TTC549 (cell line): ENCODE data around the gene IFT25.

Source experiments
- FAIRE-seq: peaks from 2 replicates; lab custom pipeline; 2012; peaks lifted over from hg19 to GRCh38; lab: Jason Lieb, UNC

IFT25 gene

DNA sequence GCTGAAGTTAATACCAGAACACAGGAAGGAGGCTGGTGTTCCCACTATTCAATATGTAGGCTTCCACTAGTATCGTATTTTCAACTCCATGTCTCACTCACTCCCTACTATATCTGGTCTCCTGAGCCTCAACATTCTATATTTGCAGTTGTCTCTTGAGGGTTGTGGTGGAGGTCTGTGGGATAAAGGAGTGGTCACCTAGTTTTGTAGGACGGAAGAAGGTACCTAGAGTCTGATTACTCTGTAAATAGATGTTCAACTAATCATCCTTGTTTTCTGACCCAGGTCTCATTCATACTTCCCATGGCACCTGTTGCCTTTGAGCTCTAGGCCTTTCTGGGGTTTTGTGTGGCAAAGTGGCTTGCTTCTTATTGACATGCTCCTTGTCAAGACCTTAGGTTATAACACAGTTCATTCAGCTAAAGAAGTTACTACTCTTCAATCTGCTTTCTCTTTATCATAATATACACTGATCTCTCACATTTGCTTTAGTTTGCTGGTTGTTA, 18.1 kb downstream of the IFT25 start:
- FAIRE-seq, result no peak

GRCh38 chr1:53919675-53920066, 25.8 kb downstream of the IFT25 start:
- FAIRE-seq, result no peak

GRCh38 chr1:53918343-53918742, 27.2 kb downstream of the IFT25 start:
- FAIRE-seq, result no peak

GRCh38 chr1:53913352-53914033, 32.0 kb downstream of the IFT25 start:
- no peak for FAIRE-seq

DNA sequence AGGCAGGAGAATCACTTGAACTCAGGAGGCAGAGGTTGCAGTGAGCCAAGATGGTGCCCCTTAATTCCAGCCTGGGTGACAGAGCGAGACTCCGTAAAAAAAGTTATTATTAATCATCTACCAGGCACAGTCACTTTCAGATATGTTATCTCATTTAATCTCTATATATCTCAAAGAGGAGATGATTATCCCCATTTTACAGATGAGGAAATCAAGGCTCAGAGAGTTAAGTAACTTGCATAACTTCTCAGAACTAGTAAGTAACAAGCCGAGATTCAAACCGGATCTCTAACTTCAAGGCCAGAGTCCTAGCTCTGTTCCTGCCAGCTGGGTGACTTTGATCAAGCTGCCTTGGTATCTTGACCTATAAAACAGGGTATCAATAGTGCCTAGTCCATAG, 34.1 kb downstream of the IFT25 start:
- FAIRE-seq, result no peak

GRCh38 chr1:53909946-53910345, 35.6 kb downstream of the IFT25 start:
- FAIRE-seq, result no peak

DNA sequence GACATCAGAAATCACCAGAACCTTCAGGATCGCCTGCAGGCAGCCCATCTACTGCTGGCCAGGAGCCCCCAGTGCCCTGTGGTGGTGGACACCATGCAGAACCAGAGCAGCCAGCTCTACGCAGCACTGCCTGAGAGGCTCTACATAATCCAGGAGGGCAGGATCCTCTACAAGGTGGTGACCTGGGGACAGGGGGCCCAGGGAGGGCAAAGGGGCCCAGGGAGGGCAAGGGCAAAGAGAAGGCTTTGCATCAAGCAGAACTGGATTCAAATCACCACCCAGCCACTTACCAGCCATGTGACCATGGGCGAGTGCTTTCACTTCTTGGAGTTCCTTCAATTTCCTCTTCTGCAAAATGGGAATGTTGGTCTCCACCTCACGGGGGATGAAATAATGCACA, 39.4 kb downstream of the IFT25 start:
- no peak for FAIRE-seq

GRCh38 chr1:53905509-53905908, 40.0 kb downstream of the IFT25 start:
- no peak for FAIRE-seq

DNA sequence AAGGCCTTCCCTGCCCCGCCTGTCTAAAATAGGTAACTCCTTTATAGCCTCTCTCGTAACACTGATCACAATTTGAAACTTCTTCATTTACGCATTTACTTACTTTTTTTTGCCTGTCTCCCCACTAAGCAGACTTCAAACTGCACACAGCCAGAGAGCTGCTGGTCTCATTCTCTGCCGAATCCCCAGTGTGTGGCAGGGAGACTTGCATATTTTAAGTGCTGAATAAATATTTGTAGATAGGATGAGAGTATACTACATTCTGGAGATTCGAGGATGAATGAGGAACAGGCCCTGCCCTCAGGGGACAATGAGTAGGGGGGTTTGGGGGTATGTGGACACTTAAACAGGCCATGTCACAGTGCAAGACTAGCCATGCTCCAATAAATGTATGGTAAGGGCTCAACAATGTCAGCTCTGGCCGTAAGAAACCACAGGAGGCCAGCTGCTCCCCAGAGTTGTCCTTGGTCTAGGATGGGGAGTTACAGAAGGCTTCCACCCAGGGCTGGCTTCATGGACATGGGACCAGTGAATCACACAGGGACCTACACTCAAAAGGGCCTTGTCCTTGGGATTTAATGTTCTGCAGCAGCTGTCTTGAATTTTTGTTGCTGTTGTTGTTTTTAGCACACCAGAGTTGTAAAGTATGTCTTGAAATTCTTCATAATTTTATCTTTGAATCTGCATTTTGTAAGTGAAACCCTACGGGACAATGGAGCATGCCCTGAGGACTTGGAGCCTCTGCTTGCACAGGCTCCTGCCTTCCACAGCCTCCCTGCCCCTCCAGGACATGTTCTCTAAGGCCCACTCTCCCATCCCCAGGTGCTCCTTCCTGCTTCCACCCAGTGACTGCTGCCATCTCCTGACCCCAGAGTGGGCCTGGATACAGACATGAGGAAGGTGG, 43.0 kb downstream of the IFT25 start:
- no peak for FAIRE-seq

DNA sequence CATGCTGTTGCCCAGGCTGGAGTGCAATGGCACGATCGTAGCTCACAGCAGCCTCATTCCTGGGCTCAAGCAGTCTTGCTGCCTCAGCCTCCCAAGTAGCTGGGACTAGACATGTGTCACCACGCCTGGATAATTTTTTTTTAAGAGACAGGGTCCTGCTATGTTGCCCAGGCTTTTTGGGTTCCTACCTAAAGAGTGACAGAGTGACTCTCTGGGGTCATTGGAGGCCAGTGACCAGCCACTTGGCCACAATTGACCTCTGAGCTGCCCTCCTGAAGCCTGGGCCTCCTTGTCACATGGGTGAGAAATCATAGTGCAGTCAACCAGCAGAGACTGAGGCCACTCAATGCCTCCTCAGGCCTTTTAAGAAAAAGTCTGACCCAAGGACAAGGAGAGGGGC, 45.8 kb downstream of the IFT25 start:
- no peak for FAIRE-seq

DNA sequence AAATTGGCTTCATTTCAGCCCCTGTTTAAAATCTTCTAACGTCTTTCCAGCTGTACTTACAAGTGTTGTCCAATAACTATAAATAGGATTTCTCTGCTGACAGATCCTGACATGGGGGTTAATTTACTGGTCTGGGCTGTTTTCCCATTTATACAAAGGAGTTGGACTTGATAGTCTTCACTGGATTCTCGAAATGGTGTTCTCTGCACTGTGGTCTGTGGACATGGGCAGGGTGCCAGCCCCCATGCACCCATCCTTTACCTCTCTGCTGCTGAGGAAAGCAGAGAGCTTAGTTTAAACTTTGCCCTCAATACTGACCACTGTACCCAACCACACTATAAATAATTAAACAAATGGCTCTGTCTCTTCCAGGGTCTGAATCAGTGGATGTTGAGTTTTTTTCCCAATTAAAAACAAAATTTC, 46.3 kb downstream of the IFT25 start:
- no peak for FAIRE-seq

DNA sequence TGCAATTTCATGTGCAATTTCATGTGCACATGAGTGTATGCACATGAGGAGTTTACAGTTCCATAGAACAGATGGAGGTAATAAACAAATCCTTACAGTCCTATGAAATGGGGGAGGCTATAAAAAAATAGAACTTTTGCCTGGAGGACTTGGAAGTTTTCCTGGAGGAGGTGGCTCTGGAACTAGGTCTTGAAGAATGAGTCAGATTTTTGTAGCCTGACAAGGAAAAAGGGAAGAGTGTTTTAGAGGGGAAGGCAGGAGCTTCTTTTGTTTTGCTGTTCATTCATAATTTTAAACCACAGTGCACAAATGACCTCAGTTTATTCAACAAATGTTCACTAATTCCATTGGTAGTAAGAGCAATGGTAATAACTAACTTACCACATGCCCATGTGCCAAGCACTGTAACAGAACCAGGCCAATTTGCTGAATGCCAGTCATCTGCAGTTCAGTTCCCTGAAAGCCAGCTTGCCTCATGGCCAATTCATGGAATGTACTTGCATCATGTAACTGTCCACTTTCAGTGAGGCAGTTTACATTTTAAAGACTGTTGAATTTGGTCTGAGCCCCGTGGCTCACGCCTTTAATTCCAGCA, 48.8 kb downstream of the IFT25 start:
- FAIRE-seq, result no peak

DNA sequence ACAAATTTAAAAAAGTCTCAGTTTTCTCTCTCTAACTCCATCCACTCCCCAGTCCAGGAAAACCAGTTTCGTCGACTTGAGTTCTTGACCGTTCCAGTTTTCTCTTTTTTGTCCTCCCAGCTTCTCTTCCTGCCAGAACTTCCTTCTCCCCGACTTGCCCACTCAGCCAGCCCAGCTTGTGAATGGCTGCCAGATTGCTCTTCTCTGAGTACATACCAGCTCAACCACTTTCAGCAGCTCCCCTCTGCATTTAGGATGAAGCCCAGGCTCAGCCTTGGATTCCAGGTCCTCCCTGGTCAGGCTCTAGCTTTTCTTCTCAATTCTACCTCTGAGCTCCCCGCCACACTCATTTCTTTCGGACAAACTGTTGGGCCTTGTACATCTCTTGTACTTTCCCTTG, 50.1 kb downstream of the IFT25 start:
- FAIRE-seq, result no peak

- no peak for FAIRE-seq
Observed at GRCh38 chr1:53894644-53895043, 50.9 kb downstream of the IFT25 start.

DNA sequence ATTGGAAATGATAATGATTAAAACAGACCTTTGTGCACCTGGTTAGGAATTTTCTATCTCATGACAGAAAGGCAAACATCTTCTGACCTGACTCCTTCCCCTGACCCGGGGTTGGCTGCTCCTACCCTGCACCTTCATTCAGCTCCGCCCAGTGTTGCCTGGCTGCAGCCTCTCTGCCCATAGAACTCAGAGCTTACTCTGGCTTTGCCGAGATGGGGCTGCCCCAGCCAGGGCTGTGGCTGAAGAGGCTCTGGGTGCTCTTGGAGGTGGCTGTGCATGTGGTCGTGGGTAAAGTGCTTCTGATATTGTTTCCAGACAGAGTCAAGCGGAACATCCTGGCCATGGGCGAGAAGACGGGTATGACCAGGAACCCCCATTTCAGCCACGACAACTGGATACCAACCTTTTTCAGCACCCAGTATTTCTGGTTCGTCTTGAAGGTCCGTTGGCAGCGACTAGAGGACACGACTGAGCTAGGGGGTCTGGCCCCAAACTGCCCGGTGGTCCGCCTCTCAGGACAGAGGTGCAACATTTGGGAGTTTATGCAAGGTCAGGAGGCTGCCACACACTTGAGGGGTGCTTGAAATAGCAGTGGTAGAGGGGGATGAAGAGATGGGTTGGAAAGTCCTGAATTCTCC, 51.4 kb downstream of the IFT25 start, which contains the start of gene DIO1:
TSS of gene DIO1 (plus strand) at position 189 of the 638 bp plus-strand sequence. CDS start at position 213, 24 bp downstream.
- FAIRE-seq, result no peak

DNA sequence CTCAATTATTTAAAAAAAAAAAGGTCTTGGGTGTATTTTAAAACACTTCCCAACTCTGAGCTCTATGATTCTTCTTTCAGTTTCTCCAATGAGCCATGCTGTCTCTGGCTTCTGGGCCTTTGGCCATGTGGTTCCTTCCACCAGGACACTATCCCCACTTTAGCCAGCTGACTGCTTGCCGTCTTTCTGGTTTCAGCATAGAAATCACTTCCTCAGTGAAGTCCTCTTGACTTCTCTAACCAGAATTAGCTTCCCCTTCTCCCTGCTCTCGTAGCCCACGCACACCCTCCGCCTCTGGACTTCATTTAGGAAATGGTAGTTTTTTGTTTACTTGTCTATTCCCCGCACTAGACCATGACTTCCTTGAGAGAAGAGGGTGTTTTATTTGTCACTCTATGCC, 52.6 kb downstream of the IFT25 start:
- FAIRE-seq, result no peak

DNA sequence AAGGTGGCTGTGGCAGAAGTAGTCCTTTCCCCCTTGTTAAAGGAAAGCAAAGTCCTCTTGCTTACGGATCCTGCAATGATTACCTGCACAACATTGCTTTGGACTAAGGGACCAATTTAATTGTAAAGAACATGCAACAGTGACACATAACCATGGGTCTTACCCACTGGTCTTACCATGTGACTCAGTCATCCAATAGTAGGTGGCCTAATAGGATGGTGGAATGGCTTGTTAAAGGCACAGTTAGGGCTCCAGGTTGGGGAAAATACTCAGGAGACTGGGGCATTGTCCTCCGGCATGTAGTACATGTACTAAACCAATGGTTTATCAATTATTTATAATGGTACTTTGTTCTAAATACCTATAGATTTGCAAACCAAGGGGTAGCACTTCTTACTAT, 53.8 kb downstream of the IFT25 start:
- no peak for FAIRE-seq

GRCh38 chr1:53891018-53891417, 54.5 kb downstream of the IFT25 start:
- no peak for FAIRE-seq

GRCh38 chr1:53890522-53890941, 55.0 kb downstream of the IFT25 start:
- FAIRE-seq, result no peak

DNA sequence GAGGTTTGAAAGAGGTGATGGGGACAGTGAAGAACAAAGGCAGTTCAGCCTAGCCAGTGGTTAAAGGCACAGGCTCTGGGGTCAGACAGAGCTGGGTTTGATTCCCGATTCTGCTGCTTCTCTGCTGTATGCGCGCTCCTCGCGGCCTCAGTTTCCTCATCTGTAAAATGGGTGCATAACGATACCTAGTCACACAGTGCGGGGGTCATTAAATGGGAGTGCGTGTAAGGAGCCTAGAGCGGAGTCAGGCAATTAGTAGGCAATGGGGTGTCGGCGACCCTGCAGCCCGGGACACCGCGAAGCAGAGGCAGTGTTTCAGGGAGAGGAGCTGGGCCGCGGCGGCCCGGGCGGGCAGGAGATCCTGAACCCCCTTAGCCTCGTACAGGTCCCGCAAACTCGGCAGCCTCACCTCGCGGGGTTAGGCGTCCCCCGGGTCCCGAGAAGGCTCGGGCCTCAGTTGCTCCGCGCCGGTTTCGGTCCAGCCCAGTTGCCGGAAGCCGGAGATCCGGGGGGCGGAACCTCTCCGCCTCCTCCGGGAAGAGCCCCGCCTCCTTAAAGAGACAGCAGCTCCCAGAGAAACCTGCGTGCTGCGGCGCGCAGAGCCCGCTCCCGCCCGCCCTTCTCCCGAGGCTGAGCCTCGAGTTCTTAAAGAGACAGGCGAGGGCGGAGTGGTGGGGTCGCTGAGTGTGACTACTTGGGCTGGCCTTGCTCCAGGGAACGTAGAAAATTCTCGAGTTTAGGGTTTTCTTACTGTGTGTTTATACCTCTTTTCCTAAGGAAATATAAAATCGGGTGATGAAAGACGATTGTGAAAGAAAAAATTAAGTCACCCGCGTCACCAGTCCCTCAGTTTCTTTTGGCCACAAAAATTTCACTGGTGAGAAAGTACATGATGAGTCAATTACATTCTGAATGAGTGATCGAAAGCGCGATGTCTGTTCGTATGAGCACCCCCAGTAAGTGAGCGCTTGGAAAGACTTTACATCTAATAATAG, 55.9 kb downstream of the IFT25 start, which contains the start of gene YIPF1:
TSS of gene YIPF1 (minus strand) at position 494 of the 995 bp plus-strand sequence. CDS start 860 bp downstream, outside the sequence.
- FAIRE-seq, result no peak

DNA sequence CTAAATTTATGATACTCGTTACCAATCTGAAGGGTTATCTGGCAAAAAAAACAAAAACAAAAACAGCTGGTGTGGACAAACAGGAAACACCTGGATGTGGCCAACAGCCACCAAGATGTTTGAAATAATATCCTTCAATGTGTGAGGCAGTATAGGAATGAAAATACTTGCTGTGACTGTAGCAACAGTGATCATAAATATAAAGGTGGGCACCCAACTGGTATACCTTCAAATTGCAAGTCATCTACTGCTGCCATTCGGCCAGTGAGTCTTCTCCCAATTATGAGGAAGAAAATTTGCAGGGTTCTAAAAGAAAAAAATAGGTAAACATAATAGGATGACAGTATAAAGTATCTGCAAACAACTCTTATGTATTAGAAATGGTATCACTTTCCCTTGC, 56.8 kb downstream of the IFT25 start:
- FAIRE-seq, result no peak
